Right kidney (tissue), 1 donor: ENCODE data around the gene SRP68.
"Not testable (repeated sequence)": the region's sequence is repeated elsewhere in the genome, so short reads cannot be mapped to it uniquely, and the experiment has no call there.

Source experiments
- DNase-seq: peaks from one replicate; pipeline ENCODE4 v3.0.0-alpha.2; 2016

The SRP68 gene

DNA sequence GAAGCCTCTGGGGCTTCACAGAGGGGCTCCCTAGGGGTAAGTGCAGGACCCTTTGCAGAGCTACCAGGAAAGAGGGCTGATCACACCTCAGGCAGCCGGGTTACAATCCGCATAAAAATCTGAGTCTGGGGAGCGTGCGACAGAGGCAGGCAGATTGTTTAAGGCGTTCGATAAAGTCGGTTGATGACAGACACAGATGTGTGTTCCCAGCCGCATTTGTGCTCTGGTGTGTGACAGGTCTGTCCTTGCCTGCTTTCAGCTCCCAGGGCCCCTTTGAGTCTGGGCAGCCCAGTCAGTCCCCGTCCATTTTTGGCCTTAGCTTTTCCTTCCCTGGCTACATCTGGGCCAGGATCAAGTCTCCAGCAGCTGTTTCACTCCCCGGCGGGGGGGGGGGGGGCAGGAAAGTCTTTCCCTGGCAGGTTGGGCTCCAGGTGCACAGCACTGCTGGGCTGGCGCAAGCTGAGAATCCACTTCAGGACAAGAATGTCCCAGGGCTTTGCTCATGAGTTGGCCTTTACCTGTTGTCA lies 5.3 kb upstream of the SRP68 start:
- peak; percentile 27 for DNase-seq

DNA sequence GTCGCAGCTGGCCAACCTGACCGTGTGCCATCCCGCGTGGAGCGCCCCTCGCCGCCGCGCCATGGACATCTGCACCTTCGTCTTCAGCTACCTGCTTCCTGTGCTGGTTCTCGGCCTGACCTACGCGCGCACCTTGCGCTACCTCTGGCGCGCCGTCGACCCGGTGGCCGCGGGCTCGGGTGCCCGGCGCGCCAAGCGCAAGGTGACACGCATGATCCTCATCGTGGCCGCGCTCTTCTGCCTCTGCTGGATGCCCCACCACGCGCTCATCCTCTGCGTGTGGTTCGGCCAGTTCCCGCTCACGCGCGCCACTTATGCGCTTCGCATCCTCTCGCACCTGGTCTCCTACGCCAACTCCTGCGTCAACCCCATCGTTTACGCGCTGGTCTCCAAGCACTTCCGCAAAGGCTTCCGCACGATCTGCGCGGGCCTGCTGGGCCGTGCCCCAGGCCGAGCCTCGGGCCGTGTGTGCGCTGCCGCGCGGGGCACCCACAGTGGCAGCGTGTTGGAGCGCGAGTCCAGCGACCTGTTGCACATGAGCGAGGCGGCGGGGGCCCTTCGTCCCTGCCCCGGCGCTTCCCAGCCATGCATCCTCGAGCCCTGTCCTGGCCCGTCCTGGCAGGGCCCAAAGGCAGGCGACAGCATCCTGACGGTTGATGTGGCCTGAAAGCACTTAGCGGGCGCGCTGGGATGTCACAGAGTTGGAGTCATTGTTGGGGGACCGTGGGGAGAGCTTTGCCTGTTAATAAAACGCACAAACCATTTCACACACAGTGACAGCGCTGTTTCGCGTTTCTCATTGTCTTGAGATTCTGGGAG lies 4.7 kb upstream of the SRP68 start:
- DNase-seq, result peak; percentile 56

DNA sequence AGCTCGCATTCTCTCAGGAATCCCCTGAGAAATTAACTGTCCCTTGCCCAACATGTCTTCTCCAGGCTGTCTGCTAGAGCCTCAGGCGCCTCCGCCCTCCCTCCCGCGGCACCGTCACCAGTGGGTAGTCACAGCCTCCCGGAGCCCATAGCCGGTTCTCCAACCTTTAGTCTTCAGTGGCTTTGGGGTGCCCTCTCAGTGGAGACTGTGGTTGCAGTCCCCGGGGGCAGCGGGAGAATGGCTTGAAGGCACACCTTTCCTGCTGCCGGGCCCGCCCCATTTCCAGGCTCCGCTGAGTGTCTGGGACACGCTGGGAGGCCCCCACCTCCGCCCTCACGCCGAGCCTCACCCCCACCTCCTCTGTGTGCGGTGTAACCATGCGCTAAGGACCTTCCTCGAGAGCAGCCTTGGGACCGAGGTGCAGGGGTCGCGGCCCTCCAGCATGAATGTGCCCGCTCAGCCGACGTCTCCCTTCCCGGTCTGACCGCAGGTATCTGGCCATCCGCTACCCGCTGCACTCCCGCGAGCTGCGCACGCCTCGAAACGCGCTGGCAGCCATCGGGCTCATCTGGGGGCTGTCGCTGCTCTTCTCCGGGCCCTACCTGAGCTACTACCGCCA lies 3.9 kb upstream of the SRP68 start:
- DNase-seq, result peak; percentile 58

DNA sequence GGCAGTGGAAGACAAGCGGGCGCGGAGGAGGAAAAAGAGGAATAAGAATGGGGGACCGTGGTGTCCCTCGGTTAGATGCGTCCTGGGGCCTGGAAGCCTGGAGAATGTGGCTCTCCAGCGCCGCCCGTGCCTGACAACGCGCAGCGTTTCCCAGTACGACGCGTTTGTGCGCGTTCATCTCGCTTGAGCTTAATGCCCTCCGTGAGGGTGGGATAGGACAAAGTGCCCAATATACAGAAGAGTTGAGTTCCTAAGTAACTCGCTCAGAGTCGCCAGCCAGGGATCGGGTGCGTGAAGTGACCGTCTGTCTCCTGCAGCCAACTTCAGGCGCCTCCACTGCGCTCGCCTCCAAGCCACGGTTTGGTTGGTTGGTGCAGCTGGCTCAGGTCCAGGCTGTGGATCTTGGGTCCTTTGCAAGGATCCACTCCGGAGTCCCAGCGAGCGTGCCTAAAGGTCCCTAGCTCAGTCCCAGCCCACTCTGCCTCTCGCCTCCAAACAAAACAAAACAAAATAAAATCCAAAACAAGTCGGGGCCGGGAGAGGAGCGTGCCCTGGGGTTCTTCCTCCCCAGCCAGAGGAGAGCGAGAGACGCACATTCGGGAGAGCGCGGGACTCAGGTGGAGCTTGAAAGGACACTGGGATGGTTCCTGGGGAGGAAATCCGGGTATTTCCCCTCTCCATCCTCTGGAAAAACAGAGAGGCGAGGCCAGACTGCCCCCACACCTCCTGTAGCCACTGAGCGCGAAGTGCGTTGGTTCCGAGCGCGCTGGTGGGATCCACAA lies 3.2 kb upstream of the SRP68 start:
- DNase-seq, result peak; percentile 66

- peak; percentile 50 for DNase-seq
Measured at GRCh38 chr17:76074390-76075363, 2.4 kb upstream of the SRP68 start, which contains the start of gene GALR2. TSS of gene GALR2 (plus strand) at chr17:76074781. CDS start at chr17:76074884, 103 bp downstream.

- no peak for DNase-seq
Measured at GRCh38 chr17:76071531-76072147, 678 bp downstream of the SRP68 start.

- DNase-seq, result no peak
Measured at GRCh38 chr17:76065775-76066174, 6.5 kb downstream of the SRP68 start.

DNA sequence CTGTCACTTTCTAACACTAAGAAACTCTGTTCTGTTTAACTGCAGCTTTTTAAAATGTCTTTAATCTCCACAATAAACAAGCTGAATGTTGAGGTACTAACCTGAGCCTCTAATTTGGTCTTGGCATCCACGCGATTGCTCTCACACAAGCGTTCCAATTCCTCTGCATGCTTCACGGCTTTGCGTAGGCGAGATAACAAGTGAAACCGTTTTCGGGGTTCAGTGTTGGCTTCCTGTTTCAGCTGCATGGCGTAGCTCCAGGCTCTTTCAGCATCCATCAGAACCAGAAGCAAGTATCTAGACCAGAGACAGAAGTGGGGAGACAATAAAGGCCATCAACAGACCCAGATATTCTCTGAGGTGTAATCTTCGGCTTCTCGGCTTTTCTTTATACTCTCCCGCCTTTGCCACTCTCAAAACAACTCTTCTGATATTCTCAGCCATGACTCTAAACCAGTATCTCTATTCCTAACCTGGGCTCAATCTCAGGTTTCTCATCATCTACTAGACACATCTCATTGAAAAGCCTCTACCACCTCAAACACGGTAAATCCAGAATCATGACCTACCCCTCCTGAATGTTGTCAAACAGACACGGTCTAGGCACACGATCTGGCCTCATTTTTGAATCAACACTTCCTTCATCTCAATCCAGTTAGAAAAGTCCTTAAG lies 8.3 kb downstream of the SRP68 start:
- DNase-seq, result no peak

DNA sequence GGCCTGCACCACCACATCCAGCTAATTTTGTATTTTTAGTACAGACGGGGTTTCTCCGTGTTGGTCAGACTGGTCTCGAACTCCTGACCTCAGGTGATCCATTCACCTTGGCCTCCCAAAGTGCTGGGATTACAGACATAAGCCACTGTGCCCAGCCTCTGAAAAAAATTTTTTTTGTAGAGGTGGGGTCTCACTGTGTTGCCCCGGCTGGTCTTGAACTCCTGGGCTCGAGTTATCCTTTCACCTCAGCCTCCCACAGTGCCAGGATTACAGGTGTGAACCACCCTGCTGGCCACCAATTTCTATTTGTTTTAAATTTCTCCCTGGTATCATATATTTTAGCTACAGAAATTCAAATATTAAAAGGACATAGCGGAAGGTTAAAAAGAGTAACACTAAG lies 14.1 kb downstream of the SRP68 start:
- not testable (repeated sequence) for DNase-seq

DNA sequence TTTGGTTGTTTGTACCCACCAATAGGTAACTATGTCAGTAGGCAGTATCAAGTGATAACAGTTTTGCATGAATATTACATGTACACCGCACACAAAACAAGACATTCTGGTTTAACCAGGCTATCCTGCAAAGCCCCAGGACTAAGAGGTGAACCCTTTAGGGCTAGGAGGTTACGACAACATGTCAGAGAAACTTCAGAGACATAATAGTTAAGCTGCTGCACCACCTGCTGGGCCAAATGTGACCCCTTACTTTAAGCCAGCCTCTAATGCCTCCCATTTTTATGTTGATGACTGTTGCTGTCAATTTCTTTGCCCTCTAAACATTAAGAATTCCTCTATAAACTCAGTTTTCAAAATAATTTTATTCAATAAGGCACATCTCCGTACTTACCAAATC lies 15.4 kb downstream of the SRP68 start:
- no peak for DNase-seq

GRCh38 chr17:76054112-76054476 lies 18.2 kb downstream of the SRP68 start:
- DNase-seq, result no peak

- no peak for DNase-seq
Measured at GRCh38 chr17:76053246-76054111, 18.8 kb downstream of the SRP68 start.

- DNase-seq, result no peak
Measured at GRCh38 chr17:76051561-76051960, 20.8 kb downstream of the SRP68 start.

DNA sequence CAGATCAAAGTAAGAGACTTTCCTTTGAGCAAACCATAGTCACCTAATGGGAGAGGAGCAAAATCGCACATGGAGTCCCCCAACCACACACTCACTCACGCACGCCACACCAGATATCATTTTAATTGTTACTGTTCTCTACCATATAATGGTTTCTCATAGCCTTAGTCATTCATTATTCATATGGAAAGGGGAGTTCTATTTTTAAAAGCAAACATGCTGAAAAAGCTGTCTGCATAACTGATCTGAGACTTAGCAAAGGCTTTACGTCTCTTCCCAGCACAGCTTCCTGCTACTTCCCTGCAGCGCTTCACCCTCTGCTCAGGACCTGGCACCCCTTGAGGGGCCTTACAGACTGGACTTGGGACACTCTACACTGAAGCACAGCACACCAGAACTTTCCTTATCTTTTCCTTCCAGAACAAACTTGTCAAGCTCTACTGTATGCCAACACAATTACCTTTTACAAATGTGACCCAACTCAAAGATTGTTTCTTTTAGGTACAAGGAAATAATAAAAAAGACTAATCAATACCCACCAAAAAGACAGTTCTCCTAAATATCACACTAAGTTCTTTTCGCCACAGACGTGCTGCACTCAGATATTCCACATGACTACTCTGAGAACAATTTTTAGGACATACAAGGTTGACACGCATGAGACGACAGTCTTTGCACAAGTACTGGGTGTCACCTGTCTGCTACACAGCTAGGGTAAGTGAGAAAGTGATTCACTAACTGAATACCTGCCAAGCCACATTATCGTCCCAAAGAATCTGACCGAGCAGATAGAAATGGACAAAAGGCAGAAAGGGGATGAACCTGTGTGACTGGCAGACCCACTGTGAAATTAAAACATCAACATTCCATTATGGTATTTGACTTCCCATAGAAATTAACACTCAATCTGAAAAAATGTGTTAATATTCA lies 21.5 kb downstream of the SRP68 start:
- DNase-seq, result no peak

DNA sequence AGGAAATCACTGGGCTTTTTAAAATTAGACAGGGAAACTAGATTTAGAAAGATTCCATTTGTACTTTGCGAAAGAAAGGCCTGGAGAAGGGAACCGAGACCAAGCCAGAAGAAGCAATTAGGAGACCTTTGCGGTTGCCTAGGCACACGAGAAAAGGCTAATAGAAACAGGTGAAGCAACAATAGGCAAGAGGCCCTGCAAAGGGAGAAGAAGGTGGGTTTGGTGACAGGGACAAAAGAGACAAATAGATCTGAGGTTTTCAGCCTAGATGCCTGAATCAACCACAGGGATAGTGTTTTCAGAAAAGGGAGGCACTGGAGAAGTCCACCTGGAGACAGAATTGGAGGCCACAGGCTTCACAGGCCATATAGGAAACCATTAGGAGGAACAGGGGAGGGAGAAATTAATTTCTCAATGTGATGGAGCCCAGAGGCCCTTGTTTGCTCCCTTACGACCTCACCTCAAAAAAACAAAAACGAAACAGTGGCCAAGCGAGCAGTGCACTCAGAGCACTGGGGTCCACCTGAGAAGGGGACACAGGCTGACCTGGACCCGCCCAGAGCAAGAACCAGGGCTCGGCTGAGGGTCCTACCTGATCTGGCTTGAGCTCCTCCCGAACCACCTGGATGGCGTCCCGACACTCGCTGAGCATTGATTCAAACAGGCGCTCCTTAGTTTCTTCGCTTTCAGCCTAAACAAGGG lies 22.3 kb downstream of the SRP68 start:
- DNase-seq, result no peak

- DNase-seq, result no peak
Measured at GRCh38 chr17:76049239-76049638, 23.1 kb downstream of the SRP68 start.

DNA sequence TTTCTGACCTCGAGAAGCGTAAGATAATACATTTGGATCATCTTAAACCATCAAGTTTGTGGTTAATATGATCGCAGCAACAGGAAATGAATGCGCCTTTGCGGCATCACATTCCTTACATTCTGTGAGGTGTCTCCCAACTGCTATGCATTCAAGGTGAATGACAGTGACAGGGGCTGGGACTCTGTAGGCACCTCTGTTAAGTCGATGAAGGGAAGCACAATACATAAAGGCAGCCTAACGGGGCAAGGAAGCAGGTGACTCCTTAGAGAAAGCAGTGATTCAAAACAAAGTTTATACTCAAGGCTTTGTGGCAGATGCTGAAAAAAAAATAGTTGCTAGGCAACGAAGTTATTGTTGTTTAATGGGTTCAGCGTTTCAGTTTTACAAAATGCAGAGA lies 23.6 kb downstream of the SRP68 start:
- DNase-seq, result no peak
